ENCODE measurements around the gene FAM184B. TPM values are rescaled to one million over a fixed set of nuclear protein-coding genes. Genes with fewer than 3 reads are reported as not detected.

The FAM184B gene
- total RNA-seq, 4 donors from 2014 or later: 0.14 to 0.75 (median 0.18) TPM

DNA sequence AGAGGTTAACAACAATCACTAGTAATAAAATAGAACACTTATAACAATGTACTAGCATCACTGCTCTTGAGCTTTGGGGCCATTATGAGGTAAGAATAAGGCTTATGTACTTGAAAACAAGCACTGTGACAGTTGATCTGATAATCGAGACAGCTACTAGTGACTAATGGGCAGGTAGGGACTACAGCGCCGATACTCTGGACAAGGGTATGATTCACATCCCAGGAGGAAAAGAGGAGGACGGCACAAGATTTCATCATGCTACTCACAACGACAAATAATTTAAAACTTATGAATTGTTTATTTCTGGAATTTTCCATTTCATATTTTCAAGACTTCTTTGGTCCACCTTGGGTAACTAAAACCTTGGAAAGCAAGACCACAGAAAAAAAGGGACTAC is 62.3 kb downstream of the FAM184B start:
- WGBS, 2 donors (ENCODE audit: low coverage in 1 of 2): 84 to 93% methylated on average over 5 of the region's 5 CpGs
- no peaks in the 10 kb centered on the region for H3K9me3 ChIP-seq
- in situ Hi-C loops (cut with MboI; ENCODE audit: low pct_ligation_motif_present in 1 of 4, low pct_unique_long_range_greater_than_20kb in 1 of 4, low sequenced_read_pairs in 3 of 4): no loop called here
- no peaks in the 10 kb centered on the region for H3K4me1 ChIP-seq
- no peaks in the 10 kb centered on the region for H3K36me3 ChIP-seq
- no peak for DNase-seq
- H3K27me3 ChIP-seq: no peaks in the 10 kb centered on the region
- TF ChIP-seq, protein P1, sequence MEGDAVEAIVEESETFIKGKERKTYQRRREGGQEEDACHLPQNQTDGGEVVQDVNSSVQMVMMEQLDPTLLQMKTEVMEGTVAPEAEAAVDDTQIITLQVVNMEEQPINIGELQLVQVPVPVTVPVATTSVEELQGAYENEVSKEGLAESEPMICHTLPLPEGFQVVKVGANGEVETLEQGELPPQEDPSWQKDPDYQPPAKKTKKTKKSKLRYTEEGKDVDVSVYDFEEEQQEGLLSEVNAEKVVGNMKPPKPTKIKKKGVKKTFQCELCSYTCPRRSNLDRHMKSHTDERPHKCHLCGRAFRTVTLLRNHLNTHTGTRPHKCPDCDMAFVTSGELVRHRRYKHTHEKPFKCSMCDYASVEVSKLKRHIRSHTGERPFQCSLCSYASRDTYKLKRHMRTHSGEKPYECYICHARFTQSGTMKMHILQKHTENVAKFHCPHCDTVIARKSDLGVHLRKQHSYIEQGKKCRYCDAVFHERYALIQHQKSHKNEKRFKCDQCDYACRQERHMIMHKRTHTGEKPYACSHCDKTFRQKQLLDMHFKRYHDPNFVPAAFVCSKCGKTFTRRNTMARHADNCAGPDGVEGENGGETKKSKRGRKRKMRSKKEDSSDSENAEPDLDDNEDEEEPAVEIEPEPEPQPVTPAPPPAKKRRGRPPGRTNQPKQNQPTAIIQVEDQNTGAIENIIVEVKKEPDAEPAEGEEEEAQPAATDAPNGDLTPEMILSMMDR (IDR thresholded peaks at IDR 0.05): no peak
- TF ChIP-seq EP300 (IDR thresholded peaks at IDR 0.05; ENCODE audit: low read depth) (no peak), POLR2AphosphoS5 (IDR thresholded peaks at IDR 0.05) (no peak), POLR2A (IDR thresholded peaks at IDR 0.05) (no peak)
- H3K27ac ChIP-seq: no peak overlapping the region
- H3K4me3 ChIP-seq: no peak overlapping the region
- intact Hi-C loops (cut with DNase I; ENCODE audit: low total_unique reads): no loop called here

DNA sequence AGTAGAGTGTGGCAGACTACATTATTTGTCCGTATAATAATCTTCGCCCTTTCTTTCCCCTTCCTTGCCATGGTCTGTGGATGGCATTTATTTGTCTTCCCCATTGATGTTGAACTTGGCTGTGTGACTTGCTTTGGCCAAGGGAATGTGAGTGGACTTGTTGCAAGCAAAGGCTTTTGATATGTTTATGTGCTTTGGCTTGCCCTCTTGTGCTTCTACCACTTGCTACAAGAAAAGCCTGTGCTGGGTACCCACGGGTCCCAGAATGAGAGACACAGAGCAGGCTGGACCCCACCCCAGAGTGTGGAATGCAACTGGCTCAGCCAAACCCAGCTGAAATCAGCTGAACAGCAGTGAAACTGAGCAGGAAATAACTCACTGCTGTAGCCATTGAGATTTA is 63.0 kb downstream of the FAM184B start:
- Histone ChIP-seq H3K4me3 (no peak overlapping the region), H3K27ac (no peak overlapping the region), H3K27me3 (no peaks in the 10 kb centered on the region), H3K9me3 (no peaks in the 10 kb centered on the region), H3K36me3 (no peaks in the 10 kb centered on the region), H3K4me1 (no peaks in the 10 kb centered on the region)
- WGBS, 2 donors (ENCODE audit: low coverage in 1 of 2): 69 to 80% methylated on average over 1 to 3 of the region's 3 CpGs
- TF ChIP-seq EP300 (IDR thresholded peaks at IDR 0.05; ENCODE audit: low read depth) (no peak), POLR2AphosphoS5 (IDR thresholded peaks at IDR 0.05) (no peak), POLR2A (IDR thresholded peaks at IDR 0.05) (no peak)
- TF ChIP-seq, protein P1 (IDR thresholded peaks at IDR 0.05): no peak
- DNase-seq: no peak
- in situ Hi-C loops (cut with MboI; ENCODE audit: low pct_ligation_motif_present in 1 of 4, low pct_unique_long_range_greater_than_20kb in 1 of 4, low sequenced_read_pairs in 3 of 4) (no loop called here), intact Hi-C loops (cut with DNase I; ENCODE audit: low total_unique reads) (no loop called here)

DNA sequence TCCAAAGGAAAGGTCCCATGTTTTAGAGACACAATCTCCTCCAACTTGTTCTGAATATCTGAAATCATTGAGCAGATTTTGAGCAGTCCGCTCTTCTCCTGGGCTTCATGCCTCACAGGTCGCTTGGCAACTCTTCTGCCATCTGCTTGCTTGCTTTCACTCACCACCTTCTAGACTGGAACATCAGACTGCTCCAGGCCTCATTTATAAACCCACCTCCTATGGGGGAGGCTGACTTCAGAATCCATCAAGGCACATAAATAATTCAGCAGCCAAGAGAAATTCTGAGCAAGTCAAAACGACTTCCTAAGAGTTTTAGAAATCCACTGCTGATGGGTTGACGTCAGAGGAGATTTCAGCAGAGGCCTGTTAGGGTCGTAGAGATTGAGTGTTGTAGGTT is 64.1 kb downstream of the FAM184B start:
- Histone ChIP-seq H3K4me1 (no peaks in the 10 kb centered on the region), H3K27me3 (no peaks in the 10 kb centered on the region), H3K4me3 (no peak overlapping the region), H3K27ac (no peak overlapping the region), H3K36me3 (no peaks in the 10 kb centered on the region), H3K9me3 (no peaks in the 10 kb centered on the region)
- TF ChIP-seq POLR2AphosphoS5 (IDR thresholded peaks at IDR 0.05): no peak
- no peak for TF ChIP-seq POLR2A (IDR thresholded peaks at IDR 0.05)
- TF ChIP-seq, protein P1 (IDR thresholded peaks at IDR 0.05): no peak
- TF ChIP-seq EP300 (IDR thresholded peaks at IDR 0.05; ENCODE audit: low read depth): no peak
- no peak for DNase-seq
- 58 to 66% methylated on average over 5 of the region's 5 CpGs for WGBS, 2 donors (ENCODE audit: low coverage in 1 of 2)
- in situ Hi-C loops (cut with MboI; ENCODE audit: low pct_ligation_motif_present in 1 of 4, low pct_unique_long_range_greater_than_20kb in 1 of 4, low sequenced_read_pairs in 3 of 4): no loop called here
- intact Hi-C loops (cut with DNase I; ENCODE audit: low total_unique reads): no loop called here

DNA sequence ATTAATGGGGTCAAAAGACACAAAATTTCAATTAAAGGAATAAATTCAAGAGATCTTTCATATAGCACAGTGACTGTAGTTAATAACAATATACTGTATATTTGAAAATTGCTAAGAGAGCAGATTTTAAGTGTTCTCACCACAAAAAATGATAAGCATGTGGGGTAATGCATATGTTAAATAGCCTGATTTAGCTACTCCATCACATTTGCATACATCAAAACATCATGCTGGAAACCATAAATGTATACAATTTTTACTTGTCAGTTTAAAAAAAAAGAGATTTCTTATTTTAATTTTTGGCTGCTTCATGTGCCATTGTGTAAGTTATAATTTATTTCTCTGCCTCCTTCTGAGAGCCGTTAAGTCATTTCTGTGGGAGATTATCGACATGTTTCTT is 65.9 kb downstream of the FAM184B start:
- intact Hi-C loops (cut with DNase I; ENCODE audit: low total_unique reads): no loop called here
- H3K4me3 ChIP-seq: no peak overlapping the region
- no peaks in the 10 kb centered on the region for H3K27me3 ChIP-seq
- in situ Hi-C loops (cut with MboI; ENCODE audit: low pct_ligation_motif_present in 1 of 4, low pct_unique_long_range_greater_than_20kb in 1 of 4, low sequenced_read_pairs in 3 of 4): no loop called here
- no peaks in the 10 kb centered on the region for H3K4me1 ChIP-seq
- no peak for DNase-seq
- no peak for TF ChIP-seq EP300 (IDR thresholded peaks at IDR 0.05; ENCODE audit: low read depth)
- TF ChIP-seq, protein P1 (IDR thresholded peaks at IDR 0.05): no peak
- no peak for TF ChIP-seq POLR2A (IDR thresholded peaks at IDR 0.05)
- TF ChIP-seq POLR2AphosphoS5 (IDR thresholded peaks at IDR 0.05): no peak
- 72 to 83% methylated on average over 2 of the region's 2 CpGs for WGBS, 2 donors (ENCODE audit: low coverage in 1 of 2)
- H3K9me3 ChIP-seq: no peaks in the 10 kb centered on the region
- no peaks in the 10 kb centered on the region for H3K36me3 ChIP-seq
- H3K27ac ChIP-seq: no peak overlapping the region

All from transverse colon (tissue), 4 donors.